NCI-H446 treated with DMSO at 0.1 percent for 48 hours (cell line): ENCODE measurements around the gene AKAP10.
"Not testable (repeated sequence)": the region's sequence is repeated elsewhere in the genome, so short reads cannot be mapped to it uniquely, and the experiment has no call there.

ENCODE experiments used
- DNase-seq: peaks from one replicate; lab custom pipeline; 2025; lab: John Stamatoyannopoulos, UW

The AKAP10 gene

GRCh38 chr17:19979917-19980770 lies 2.5 kb upstream of the AKAP10 start:
- no peak for DNase-seq

- DNase-seq = no peak
Observed at GRCh38 chr17:19978805-19979211, 1.2 kb upstream of the AKAP10 start.

DNA sequence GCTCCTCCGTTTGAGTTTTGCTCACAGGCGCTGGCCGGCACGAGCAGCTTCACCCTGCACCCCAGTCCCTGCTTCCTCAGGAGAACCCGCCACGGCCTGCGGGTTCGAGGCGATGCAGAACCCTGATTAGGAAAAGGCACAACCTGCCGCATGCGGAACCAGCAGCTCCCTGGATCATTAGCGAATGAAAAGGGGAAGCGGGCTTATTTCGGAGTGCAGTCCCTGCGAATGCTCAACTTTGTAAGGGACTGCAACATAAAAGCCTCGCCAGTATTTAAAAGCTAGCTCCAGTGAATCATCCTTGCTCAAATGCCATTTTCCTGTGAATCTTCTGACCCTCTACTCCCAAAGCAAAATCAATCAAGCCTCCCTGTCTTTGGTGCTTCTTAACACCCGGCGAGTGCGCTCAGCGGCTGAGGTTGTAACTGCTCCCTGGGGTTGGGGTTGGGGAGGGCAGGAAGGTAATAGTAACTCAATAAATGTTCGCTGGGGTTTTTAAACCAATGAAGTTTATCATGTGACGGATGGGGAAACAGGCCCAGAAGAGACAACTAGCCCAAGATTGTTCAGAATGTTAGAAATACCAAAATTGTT lies 678 bp upstream of the AKAP10 start:
- no peak for DNase-seq

- no peak for DNase-seq
Observed at GRCh38 chr17:19975601-19976000, 2.0 kb downstream of the AKAP10 start.

- no peak for DNase-seq
Observed at GRCh38 chr17:19973156-19973555, 4.5 kb downstream of the AKAP10 start.

DNA sequence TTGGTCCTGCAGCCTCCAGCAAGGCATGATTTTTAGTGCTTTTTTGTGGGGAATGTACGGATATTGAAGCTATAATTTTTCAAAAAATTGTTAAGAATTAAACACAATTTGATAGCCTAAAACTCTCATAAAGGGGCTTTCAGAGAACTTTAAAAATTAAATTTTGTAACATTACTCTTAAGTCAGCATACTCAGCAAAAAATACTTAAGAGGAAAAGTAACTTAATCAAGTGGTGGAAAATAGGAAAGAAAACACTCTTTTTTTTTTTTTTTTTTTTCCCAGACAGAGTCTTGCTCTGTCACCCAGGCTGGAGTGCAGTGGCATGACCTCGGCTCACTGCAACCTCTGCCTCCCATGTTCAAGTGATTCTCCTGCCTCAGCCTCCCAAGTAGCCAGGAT lies 14.7 kb downstream of the AKAP10 start:
- not testable (repeated sequence) for DNase-seq

DNA sequence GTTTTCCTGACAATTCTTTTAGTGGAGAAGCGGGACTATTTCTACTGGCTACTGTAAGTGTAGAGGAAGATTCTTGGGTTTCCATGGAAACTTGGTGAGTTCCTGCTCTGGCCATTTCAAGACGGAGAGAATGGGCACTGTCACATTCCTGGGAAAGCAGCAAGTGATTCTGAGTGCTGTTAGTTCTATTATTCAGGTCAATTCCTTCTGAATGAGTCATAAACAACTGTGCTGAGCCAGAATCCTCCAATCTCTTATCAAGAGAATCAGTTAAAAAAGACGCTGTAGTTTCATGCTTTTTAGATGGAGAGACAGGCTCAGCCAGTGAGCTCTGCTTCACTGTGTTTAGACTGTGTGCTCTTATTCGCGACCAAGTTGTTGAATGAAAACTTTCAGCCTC lies 19.6 kb downstream of the AKAP10 start:
- DNase-seq = no peak

GRCh38 chr17:19955099-19955498 lies 22.5 kb downstream of the AKAP10 start:
- DNase-seq = no peak

DNA sequence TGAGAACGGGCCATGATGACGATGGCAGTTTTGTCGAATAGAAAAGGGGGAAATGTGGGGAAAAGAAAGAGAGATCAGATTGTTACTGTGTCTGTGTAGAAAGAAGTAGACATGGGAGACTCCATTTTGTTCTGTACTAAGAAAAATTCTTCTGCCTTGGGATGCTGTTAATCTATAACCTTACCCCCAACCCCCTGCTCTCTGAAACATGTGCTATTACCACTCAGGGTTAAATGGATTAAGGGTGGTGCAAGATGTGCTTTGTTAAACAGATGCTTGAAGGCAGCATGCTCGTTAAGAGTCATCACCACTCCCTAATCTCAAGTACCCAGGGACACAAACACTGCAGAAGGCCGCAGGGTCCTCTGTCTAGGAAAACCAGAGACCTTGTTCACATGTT lies 26.2 kb downstream of the AKAP10 start:
- not testable (repeated sequence) for DNase-seq

- DNase-seq = not testable (repeated sequence)
Observed at GRCh38 chr17:19950624-19951195, 26.9 kb downstream of the AKAP10 start.

DNA sequence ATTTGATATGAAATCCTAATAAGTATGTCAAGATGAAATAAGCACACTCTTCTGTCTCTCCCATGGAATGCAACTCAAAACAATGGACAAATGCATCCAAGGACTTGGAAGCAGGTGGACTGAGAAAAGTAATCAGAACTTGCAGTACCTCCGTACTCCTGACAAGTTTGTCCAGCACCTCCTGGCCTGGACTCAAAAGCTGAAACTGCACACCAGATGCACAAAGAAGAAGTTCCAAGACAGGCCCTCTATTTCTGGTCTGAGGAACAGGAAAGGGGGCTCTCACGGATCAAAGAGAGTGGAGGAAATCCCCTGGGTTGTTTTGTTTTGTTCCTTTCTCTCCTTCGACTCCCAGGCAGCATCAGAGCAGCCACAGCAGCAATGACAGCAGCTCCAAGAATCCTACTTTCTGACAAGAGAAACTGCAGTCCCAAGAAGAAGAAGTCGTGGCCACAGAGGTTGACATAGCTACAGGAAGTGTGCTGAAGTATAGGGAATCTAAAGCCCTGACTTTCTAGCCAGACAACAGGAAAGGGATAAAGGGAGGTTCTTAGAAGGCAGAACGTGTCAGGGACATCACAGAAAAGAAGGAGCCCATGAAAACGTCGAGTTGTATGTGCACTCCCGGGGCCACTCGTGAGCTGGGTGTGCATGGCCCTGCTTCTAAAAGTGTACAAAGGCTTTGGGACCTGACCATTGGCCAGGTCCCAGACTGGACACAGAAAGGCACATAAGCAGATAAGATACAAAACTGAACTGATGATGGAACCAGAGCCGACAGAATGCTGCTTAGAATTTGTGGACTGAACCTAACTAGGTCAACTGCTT lies 29.3 kb downstream of the AKAP10 start:
- DNase-seq = no peak

DNA sequence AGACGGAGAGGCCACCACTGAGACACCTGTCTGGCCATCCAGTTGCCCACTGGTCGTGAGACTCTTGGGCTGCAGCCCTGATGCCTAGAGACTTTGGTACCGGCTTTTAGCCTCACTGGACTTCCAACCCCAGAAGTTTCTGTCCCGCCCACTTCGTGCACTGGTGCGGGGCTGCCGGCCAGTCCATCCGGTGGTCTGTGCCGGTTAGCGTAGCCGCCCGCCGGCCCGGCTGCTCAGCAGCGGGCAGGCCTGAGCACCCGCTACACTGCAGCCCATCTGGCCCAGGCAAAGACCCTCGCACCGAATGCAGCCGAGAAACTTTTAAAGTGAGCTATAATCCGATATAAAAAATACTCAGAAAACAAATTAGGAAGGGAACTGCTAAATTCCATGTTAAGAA lies 30.7 kb downstream of the AKAP10 start:
- DNase-seq = no peak

GRCh38 chr17:19945009-19945626 lies 32.5 kb downstream of the AKAP10 start:
- DNase-seq = no peak

GRCh38 chr17:19943599-19943998 lies 34.0 kb downstream of the AKAP10 start:
- DNase-seq = no peak

GRCh38 chr17:19943026-19943425 lies 34.6 kb downstream of the AKAP10 start:
- no peak for DNase-seq

- no peak for DNase-seq
Observed at GRCh38 chr17:19940722-19941464, 36.7 kb downstream of the AKAP10 start.

GRCh38 chr17:19939993-19940721 lies 37.5 kb downstream of the AKAP10 start:
- DNase-seq = no peak

GRCh38 chr17:19938736-19939135 lies 38.9 kb downstream of the AKAP10 start:
- no peak for DNase-seq

DNA sequence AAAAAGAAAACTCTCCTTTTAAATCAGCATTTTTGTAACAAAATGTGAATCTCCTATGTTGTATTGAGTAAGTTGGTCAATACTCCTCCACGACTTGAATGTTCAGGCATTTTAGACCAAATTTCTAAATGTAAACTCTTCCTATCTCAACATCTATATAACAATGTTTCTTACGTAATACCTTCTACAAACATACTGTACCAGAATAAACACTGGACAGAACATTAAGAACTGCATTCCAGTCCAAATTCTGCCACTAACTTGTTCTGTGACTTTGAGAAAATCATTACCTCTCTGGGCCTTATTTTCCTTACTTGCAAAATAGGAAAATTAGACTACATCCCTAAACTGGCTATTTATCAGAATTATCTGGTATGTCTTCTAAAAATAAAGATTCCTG lies 40.1 kb downstream of the AKAP10 start:
- DNase-seq = no peak

DNA sequence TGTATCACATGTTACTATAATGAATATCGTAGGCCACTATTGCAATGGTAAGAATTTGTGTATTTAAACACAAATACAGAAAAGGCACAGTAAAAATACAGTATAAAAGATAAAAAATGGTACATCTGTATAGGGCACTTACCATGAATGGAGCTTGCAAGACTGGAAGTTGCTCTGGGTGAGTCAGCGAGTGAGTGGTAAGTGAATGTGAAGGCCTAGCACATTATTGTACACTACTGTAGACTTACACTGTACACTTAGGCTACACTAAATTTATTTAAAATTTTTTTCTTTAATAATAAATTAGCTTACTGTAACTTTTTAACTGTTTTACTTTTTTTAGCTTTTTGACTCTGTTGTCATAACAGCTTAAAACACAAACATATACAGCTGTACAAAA lies 42.5 kb downstream of the AKAP10 start:
- no peak for DNase-seq

- DNase-seq = no peak
Observed at GRCh38 chr17:19933628-19934027, 44.0 kb downstream of the AKAP10 start.
